ENCODE data around the gene AHNAK. TPM values are rescaled to one million over a fixed set of nuclear protein-coding genes. Genes with fewer than 3 reads are reported as not detected.

Gene AHNAK
- polyA plus RNA-seq, 1 experiment, result 145 TPM

- no peak for DNase-seq (ENCODE audit: low read depth)
- ChIA-PET CTCF (interaction anchor here (0.8 to 10.6 kb wide), 25 partner anchors 9 to 164 kb away, joined by 3 to 220 read pairs (median 5); partner anchors contain the start of genes MTA2 and TUT1), POLR2A (interaction anchor here (0.6 to 1.4 kb wide), 6 partner anchors 9 to 83 kb away, joined by 4 to 17 read pairs (median 5); no protein-coding TSS in a partner anchor)
- Histone ChIP-seq H3K4me3 (ENCODE audit: low read depth, low read length) (peak overlapping the region; percentile 96), H3K36me3 (ENCODE audit: control insufficient read depth, insufficient read depth, low read length) (peaks cover 9% of the 10 kb centered on the region), H3K27me3 (ENCODE audit: control insufficient read depth, insufficient read depth, low read length) (no peaks in the 10 kb centered on the region)
- TF ChIP-seq CTCF (IDR thresholded peaks at IDR 0.05; ENCODE audit: insufficient read depth, low read depth, low read length), result no peak
Observed at GRCh38 chr11:62543680-62544444, 2.7 kb downstream of the AHNAK start.

GRCh38 chr11:62542750-62543567 lies 3.6 kb downstream of the AHNAK start:
- TF ChIP-seq CTCF (IDR thresholded peaks at IDR 0.05; ENCODE audit: insufficient read depth, low read depth, low read length), result peak; percentile 100
- peak overlapping the region; percentile 96 for H3K4me3 ChIP-seq (ENCODE audit: low read depth, low read length)
- H3K36me3 ChIP-seq (ENCODE audit: control insufficient read depth, insufficient read depth, low read length), result peaks cover 12% of the 10 kb centered on the region
- POLR2A ChIA-PET, result interaction anchor here (0.6 to 1.6 kb wide), 8 partner anchors 9 to 118 kb away, joined by 3 to 17 read pairs (median 4); partner anchors contain the start of genes EEF1G and MTA2
- CTCF ChIA-PET, result interaction anchor here (0.6 to 10.6 kb wide), 45 partner anchors 10 to 163 kb away, joined by 3 to 220 read pairs (median 5); partner anchors contain the start of genes EEF1G, MTA2, SCGB1A1 and TUT1
- no peaks in the 10 kb centered on the region for H3K27me3 ChIP-seq (ENCODE audit: control insufficient read depth, insufficient read depth, low read length)
- no peak for DNase-seq (ENCODE audit: low read depth)

- ChIA-PET CTCF (interaction anchor here (0.6 to 10.6 kb wide), 38 partner anchors 10 to 162 kb away, joined by 3 to 220 read pairs (median 5); partner anchors contain the start of genes EEF1G, SCGB1A1 and TUT1), POLR2A (interaction anchor here (0.6 to 1.6 kb wide), 5 partner anchors 10 to 147 kb away, joined by 3 to 8 read pairs (median 4); no protein-coding TSS in a partner anchor)
- Histone ChIP-seq H3K36me3 (ENCODE audit: control insufficient read depth, insufficient read depth, low read length) (peaks cover 14% of the 10 kb centered on the region), H3K4me3 (ENCODE audit: low read depth, low read length) (peak overlapping the region; percentile 96), H3K27me3 (ENCODE audit: control insufficient read depth, insufficient read depth, low read length) (no peaks in the 10 kb centered on the region)
- TF ChIP-seq CTCF (IDR thresholded peaks at IDR 0.05; ENCODE audit: insufficient read depth, low read depth, low read length), result no peak
- no peak for DNase-seq (ENCODE audit: low read depth)
Observed at GRCh38 chr11:62542111-62542745, 4.4 kb downstream of the AHNAK start.

- ChIA-PET POLR2A (no interaction called here), CTCF (interaction anchor here (1.0 to 10.6 kb wide), 9 partner anchors 12 to 146 kb away, joined by 3 to 220 read pairs (median 9); no protein-coding TSS in a partner anchor)
- no peak for DNase-seq (ENCODE audit: low read depth)
- TF ChIP-seq CTCF (IDR thresholded peaks at IDR 0.05; ENCODE audit: insufficient read depth, low read depth, low read length), result no peak
- Histone ChIP-seq H3K4me3 (ENCODE audit: low read depth, low read length) (peak overlapping the region; percentile 96), H3K27me3 (ENCODE audit: control insufficient read depth, insufficient read depth, low read length) (no peaks in the 10 kb centered on the region), H3K36me3 (ENCODE audit: control insufficient read depth, insufficient read depth, low read length) (peaks cover 20% of the 10 kb centered on the region)
Observed at GRCh38 chr11:62540804-62541701, 5.6 kb downstream of the AHNAK start.
